GM10266 (cell line): ENCODE results near the gene KCNH3.
"Not testable (repeated sequence)": the region's sequence is repeated elsewhere in the genome, so short reads cannot be mapped to it uniquely, and the experiment has no call there.

Source experiments
- DNase-seq: peaks from one replicate; pipeline ENCODE4 v3.0.0; 2012; ENCODE audit errors: extremely low spot score
- TF ChIP-seq, protein P1 (sequence below): IDR thresholded peaks from 2 replicates; pipeline ENCODE4 v1.5.1; 2012; ENCODE audit warnings: mild to moderate bottlenecking, low read depth; ENCODE audit not compliant: control insufficient read depth, insufficient read depth; ENCODE audit errors: missing control alignments

The KCNH3 gene

DNA sequence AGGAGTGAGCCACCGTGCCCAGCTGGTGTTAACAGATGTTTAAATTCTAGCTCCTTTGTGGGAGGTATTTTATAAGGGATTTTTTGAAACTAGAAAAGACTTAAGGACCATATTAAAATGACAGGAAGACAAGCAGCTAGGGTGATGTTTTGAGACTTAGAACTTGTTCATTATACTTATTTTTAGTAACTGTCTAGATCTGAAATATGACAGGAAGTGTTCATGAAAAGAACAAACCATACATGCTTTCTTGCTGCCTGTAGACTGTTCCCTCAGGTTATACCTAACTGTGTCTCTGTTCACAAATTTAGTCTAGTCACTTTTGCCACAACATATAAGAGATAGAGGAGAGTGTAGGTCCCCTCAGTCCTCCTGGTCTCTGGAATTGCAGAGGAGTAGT, 36.9 kb upstream of the KCNH3 start:
- TF ChIP-seq, protein P1, sequence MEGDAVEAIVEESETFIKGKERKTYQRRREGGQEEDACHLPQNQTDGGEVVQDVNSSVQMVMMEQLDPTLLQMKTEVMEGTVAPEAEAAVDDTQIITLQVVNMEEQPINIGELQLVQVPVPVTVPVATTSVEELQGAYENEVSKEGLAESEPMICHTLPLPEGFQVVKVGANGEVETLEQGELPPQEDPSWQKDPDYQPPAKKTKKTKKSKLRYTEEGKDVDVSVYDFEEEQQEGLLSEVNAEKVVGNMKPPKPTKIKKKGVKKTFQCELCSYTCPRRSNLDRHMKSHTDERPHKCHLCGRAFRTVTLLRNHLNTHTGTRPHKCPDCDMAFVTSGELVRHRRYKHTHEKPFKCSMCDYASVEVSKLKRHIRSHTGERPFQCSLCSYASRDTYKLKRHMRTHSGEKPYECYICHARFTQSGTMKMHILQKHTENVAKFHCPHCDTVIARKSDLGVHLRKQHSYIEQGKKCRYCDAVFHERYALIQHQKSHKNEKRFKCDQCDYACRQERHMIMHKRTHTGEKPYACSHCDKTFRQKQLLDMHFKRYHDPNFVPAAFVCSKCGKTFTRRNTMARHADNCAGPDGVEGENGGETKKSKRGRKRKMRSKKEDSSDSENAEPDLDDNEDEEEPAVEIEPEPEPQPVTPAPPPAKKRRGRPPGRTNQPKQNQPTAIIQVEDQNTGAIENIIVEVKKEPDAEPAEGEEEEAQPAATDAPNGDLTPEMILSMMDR: no peak
- DNase-seq: peak; percentile 11

DNA sequence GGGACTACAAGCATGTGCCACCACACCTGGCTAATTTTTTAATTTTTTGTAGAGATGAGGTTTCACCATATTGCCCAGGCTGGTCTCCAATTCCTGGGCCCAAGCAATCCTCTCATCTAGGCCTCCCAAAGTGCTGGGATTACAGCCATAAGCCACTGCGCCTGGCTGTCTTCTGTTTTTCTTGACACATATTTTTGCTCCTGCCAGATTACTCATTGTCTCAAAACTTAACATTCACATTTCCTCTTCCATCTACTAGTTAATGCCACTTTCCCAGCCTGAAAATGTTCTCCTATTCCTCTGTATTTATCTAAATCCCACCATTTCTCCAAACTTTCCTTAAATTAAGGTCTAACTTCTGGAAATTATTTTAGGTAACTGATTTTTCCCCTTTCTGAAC, 36.2 kb upstream of the KCNH3 start:
- DNase-seq: no peak
- TF ChIP-seq, protein P1: no peak

DNA sequence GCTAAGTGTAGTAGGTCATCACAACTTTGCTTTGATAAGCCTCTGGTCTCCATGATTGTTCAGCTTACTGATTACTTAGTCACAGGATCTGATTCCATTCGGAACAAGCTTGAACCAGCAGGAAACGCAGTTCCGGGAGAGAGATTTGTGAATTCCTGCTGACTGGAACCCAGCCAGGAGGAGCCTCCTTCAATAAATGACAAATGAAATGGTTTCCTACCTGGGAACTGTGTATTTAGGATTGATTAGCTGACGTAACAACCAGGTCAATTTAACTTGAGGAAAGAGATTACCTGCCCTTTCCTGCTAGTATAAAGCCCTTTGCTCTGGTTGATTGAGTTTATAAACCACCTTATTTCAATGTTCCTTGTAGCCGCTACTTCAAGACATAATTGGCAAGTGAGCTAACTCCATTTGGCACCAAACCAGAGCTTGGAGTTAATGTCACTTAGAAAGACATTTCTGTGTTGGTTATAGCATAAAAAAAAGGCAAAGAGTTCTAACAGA, 35.1 kb upstream of the KCNH3 start:
- TF ChIP-seq, protein P1: no peak
- no peak for DNase-seq

DNA sequence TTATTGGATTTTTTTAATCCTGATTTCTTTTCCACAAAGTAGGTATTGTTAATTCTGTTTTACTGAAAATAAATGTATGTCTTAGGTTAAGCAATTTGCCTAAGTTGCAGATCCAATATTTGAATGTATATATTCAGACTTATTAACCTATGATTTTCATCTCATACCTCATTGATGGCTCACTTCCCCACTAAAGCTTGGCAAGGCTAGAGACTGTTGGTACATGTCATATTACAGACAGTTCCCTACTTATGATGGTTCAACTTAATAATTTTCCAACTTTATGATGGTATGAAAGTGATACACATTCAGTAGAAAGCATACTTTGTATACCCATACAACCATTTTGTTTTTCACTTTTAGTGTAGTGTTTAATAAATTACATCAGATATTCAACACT, 33.2 kb upstream of the KCNH3 start:
- TF ChIP-seq, protein P1: no peak
- no peak for DNase-seq

DNA sequence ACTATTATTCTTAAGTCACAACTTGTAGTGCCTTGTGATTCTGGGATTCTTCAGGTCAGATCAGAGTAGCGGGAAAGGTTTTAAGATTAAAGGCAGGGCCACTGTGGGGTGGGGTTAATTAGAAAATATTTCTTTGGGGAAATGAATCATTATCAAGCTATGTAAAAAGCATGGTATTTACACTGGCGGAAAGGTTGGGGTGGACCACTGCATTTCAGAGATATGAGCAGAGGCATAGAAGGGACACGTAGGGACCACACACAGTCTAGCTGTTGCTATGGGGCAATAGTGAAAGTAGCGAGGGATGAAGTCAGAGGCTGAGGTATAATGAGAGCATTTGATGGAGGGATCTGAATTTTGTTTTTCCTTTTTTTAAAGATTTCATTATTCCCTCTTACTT, 31.7 kb upstream of the KCNH3 start:
- TF ChIP-seq, protein P1: no peak
- no peak for DNase-seq

DNA sequence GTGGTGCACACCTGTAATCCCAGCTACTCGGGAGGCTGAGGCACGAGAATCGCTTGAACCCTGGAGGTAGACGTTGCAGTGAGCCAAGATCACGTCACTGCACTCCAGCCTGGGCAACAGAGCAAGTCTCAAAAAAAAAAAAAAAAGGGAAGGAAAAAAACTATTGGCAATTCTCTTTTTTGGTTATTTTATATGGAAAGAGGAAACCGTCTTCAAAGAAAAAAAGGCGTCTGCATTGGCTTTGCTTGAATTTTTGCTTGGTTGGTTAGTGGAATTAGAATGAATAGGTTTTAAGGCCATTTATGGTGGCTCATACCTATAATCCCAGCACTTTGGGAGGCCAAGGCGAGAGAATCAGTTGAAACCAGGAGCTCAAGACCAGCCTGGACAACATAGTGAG, 29.1 kb upstream of the KCNH3 start:
- not testable (repeated sequence) for DNase-seq

DNA sequence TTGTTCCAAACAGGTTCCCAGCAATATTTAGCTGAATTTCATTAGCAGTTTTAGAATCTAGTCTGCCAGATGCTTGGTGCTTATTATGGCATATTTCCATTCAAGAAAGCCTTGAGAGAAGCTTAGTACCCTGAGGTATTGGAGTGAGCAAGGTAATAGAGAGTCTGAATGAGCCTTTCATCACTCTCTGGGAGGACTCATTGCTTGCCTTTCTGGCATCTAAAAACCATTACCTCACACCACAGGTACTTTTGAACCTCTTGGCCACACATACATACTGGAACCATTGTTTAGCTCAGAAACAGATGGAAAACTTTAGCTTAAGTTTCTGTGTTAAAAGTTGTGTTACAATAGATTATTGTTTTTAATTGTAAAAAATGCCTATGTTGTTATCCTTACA, 27.4 kb upstream of the KCNH3 start:
- no peak for DNase-seq
- TF ChIP-seq, protein P1: no peak

DNA sequence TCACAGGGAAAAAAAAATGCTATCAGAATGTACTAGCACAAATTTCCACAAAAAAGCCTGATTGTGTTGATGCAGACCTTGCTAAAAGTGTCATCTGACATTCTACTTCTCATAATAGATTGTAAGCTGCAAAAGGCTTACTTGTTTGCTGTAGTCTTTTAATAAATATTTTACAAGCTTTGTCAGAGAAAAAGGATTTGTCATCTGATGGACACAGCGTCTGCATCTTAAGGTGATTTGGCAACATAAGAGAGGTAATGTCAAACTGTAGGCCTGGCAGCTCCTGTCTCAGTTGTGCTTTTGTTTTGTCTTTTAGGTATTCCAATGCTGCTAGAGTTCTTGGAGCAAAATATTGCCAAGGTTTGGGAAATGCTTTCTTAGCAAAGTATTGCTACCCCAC, 26.3 kb upstream of the KCNH3 start:
- no peak for DNase-seq
- TF ChIP-seq, protein P1: no peak
